Loucy (cell line): ENCODE data around the gene NRP1.

Experiments
- CTCF ChIP-seq: fragments of 200-600 bp; sonication (generic); conservative IDR thresholded peaks from 2 replicates; pipeline ENCODE4 v1.5.1; 2014; ENCODE audit warnings: mild to moderate bottlenecking, antibody characterized with exemption, low read length
- EZH2phosphoT487 ChIP-seq: fragments of 200-600 bp; IDR thresholded peaks from 2 replicates; pipeline ENCODE4 v1.6.1; 2018; ENCODE audit warnings: antibody characterized with exemption, mild to moderate bottlenecking, moderate library complexity, borderline replicate concordance

GRCh38 chr10:33370434-33370930 lies 36.0 kb upstream of the NRP1 start:
- TF ChIP-seq CTCF (no peak), EZH2phosphoT487 (no peak)
